K562 (cell line): ENCODE data around the gene NIPBL. TPM values are rescaled to one million over a fixed set of nuclear protein-coding genes. Genes with fewer than 3 reads are reported as not detected.

Experiments used
- AFF1 ChIP-seq, 2 experiments: fragments of 450-650 bp; IDR thresholded peaks; 2 replicates each; pipeline ENCODE4 v1.6.1; 2018; ENCODE audit warnings: mild to moderate bottlenecking in 2 of 2, low read depth in 1 of 2; ENCODE audit not compliant: partially characterized antibody in 2 of 2
- ARID2 ChIP-seq: fragments of 450-650 bp; IDR thresholded peaks from 2 replicates; pipeline ENCODE4 v1.6.1; 2017; ENCODE audit warnings: antibody characterized with exemption, mild to moderate bottlenecking
- BRD9 ChIP-seq: fragments of 450-650 bp; IDR thresholded peaks from 2 replicates; pipeline ENCODE4 v1.6.1; 2018; ENCODE audit warnings: low read depth; ENCODE audit not compliant: partially characterized antibody
- BRF2 ChIP-seq: IDR thresholded peaks from 3 replicates; pipeline ENCODE4 v1.6.1; 2011; ENCODE audit warnings: borderline replicate concordance, mild to moderate bottlenecking; ENCODE audit not compliant: insufficient read length, insufficient read depth
- CEBPB ChIP-seq: fragments of 450-650 bp; IDR thresholded peaks from 2 replicates; pipeline ENCODE4 v1.6.1; 2016; ENCODE audit warnings: missing genetic modification characterization, missing compliant biosample characterization
- ELF2 ChIP-seq: fragments of 250-450 bp; sonication (Bioruptor Pico); IDR thresholded peaks from 2 replicates; pipeline ENCODE4 v1.5.0; 2021; ENCODE audit warnings: mild to moderate bottlenecking
- FOXA3 ChIP-seq, 2 experiments: fragments of 450-650 bp in 1 of 2; sonication (generic) in 1 of 2; formaldehyde crosslinking; IDR thresholded peaks in 1 of 2; conservative IDR thresholded peaks in 1 of 2; 2 replicates each; pipeline versions ENCODE4 v1.4.0 to v1.8.0; 2020 to 2022; ENCODE audit warnings: mild to moderate bottlenecking in 2 of 2, missing genetic modification reagents in 1 of 2
- HIVEP1 ChIP-seq: fragments of 250-450 bp; sonication (Bioruptor Pico); IDR thresholded peaks from 2 replicates; pipeline ENCODE4 v1.4.0; 2020; ENCODE audit warnings: mild to moderate bottlenecking
- HLTF ChIP-seq: fragments of 450-650 bp; IDR thresholded peaks from 2 replicates; pipeline ENCODE4 v1.6.1; 2016
- KAT8 ChIP-seq: fragments of 450-650 bp; IDR thresholded peaks from 2 replicates; pipeline ENCODE4 v1.6.1; 2016; ENCODE audit warnings: low read depth, mild to moderate bottlenecking
- KLF10 ChIP-seq: fragments of 250-450 bp; sonication (Bioruptor Pico); IDR thresholded peaks from 2 replicates; pipeline ENCODE4 v1.6.1; 2021; ENCODE audit warnings: matching md5 sums
- MAFG ChIP-seq: fragments of 450-650 bp; conservative IDR thresholded peaks from 2 replicates; pipeline ENCODE4 v1.6.1; 2016; ENCODE audit warnings: missing genetic modification characterization, missing compliant biosample characterization
- MLLT1 ChIP-seq, 2 experiments: fragments of 450-650 bp; IDR thresholded peaks; 2 replicates each; pipeline ENCODE4 v1.6.1; 2016
- NR3C1 ChIP-seq: sonication (generic); formaldehyde crosslinking; IDR thresholded peaks from 2 replicates; pipeline ENCODE4 v1.8.1; 2022; ENCODE audit warnings: missing genetic modification reagents
- NR4A1 ChIP-seq, 2 experiments: fragments of 250-450 bp in 1 of 2; fragments of 450-650 bp in 1 of 2; sonication (Bioruptor Pico) in 1 of 2; IDR thresholded peaks; 2 replicates each; pipeline versions ENCODE4 v1.4.0 to v1.6.1; 2016 to 2020; ENCODE audit warnings: mild to moderate bottlenecking in 2 of 2, missing compliant biosample characterization in 1 of 2, missing genetic modification characterization in 1 of 2, moderate library complexity in 1 of 2
- POLR2AphosphoS2 ChIP-seq: IDR thresholded peaks from 2 replicates; pipeline ENCODE4 v1.6.1; 2012; ENCODE audit warnings: low read length, improper control_type of control experiment
- PPARD ChIP-seq: fragments of 250-450 bp; sonication (Bioruptor Pico); IDR thresholded peaks from 2 replicates; pipeline ENCODE4 v1.8.0; 2022; ENCODE audit warnings: inconsistent platforms, mild to moderate bottlenecking, moderate library complexity
- TAF1 ChIP-seq: IDR thresholded peaks from 2 replicates; pipeline ENCODE4 v1.6.1; 2011; ENCODE audit warnings: mild to moderate bottlenecking, low read length, moderate library complexity; ENCODE audit not compliant: insufficient read depth, control insufficient read depth, severe bottlenecking; ENCODE audit errors: extremely low read depth
- TCFL5 ChIP-seq: fragments of 250-450 bp; sonication (Bioruptor Pico); conservative IDR thresholded peaks from 2 replicates; pipeline ENCODE4 v1.6.1; 2021; ENCODE audit warnings: mild to moderate bottlenecking, moderate library complexity, matching md5 sums
- TSC22D4 ChIP-seq: fragments of 450-650 bp; IDR thresholded peaks from 2 replicates; pipeline ENCODE4 v1.6.1; 2016; ENCODE audit warnings: missing genetic modification characterization, missing biosample characterization, control low read depth
- YBX1 ChIP-seq: fragments of 450-650 bp; IDR thresholded peaks from 2 replicates; pipeline ENCODE4 v1.7.1; 2016; ENCODE audit warnings: mild to moderate bottlenecking
- ZFPM2 ChIP-seq: fragments of 250-450 bp; sonication (Bioruptor Pico); IDR thresholded peaks from 2 replicates; pipeline ENCODE4 v1.5.1; 2022; ENCODE audit warnings: mild to moderate bottlenecking
- ZNF263 ChIP-seq: sonication (generic); formaldehyde crosslinking; IDR thresholded peaks from 2 replicates; pipeline ENCODE4 v1.8.0; 2022; ENCODE audit warnings: mild to moderate bottlenecking, missing genetic modification reagents, borderline replicate concordance
- ZNF324 ChIP-seq: fragments of 250-450 bp; sonication (Bioruptor Pico); IDR thresholded peaks from 2 replicates; pipeline ENCODE4 v1.4.0; 2020; ENCODE audit warnings: mild to moderate bottlenecking
- polyA plus RNA-seq, 8 experiments: library from polyadenylated mRNA; depleted of rRNA in 4 of 8; stranded (reverse) in 5 of 8; unstranded in 3 of 8; fragments of >200 nt; fragmentation: Nextera tagmentation in 2 of 8; fragmentation: Illumina TruSeq in 1 of 8; extraction: Ambion mirVana in 2 of 8; extraction: Trizol in 1 of 8; gene quantifications; 2 replicates each; pipeline versions ENCODE4 v1.2.1 to v1.2.3, GENCODE V29; 2011 to 2014; ENCODE audit warnings: inconsistent platforms in 1 of 8, missing spikeins in 1 of 8
- total RNA-seq, 7 experiments: library from RNA; depleted of rRNA in 6 of 7; stranded (reverse); fragments of >200 nt in 6 of 7; fragmentation: Illumina TruSeq in 2 of 7; extraction: Trizol in 2 of 7; gene quantifications; 2 replicates each; pipeline versions ENCODE4 v1.2.1 to v1.2.3, GENCODE V29; 2011 to 2021; ENCODE audit warnings: low replicate concordance in 1 of 7

The NIPBL gene
- total and polyA plus RNA-seq, 9 of the 15 experiments (the other 6 are each of a cell fraction or from before 2014, with no cell fraction given), result 12.9 to 56.7 (median 38.9) TPM

GRCh38 chr5:36876965-36877666, 547 bp downstream of the NIPBL start (continued):
- TF ChIP-seq BRF2, result no peak
- no peak for TF ChIP-seq CEBPB (tag)
- no peak for TF ChIP-seq PPARD (CRISPR knock-in tag)
- TF ChIP-seq HLTF, result no peak
- TF ChIP-seq KLF10 (CRISPR knock-in tag), result no peak
- no peak for TF ChIP-seq ZFPM2 (CRISPR knock-in tag)
- no peak for TF ChIP-seq ZNF263 (CRISPR knock-in tag)
- no peak; a peak in 1 of 4 replicates for TF ChIP-seq FOXA3 (CRISPR knock-in tag; conservative IDR thresholded peaks at IDR 0.05 in 1 of 2, IDR thresholded peaks at IDR 0.05 in 1 of 2)
- TF ChIP-seq YBX1, result no peak
- no peak for TF ChIP-seq ELF2
- peak in 1 of 2 experiments; percentile 60 for TF ChIP-seq AFF1 (IDR thresholded peaks at IDR 0.05; ENCODE audit: low read depth in 1 of 2, partially characterized antibody in 2 of 2)
- TF ChIP-seq TAF1, result peak; percentile 40
- no peak for TF ChIP-seq HIVEP1
- TF ChIP-seq ZNF324 (CRISPR knock-in tag), result no peak
- TF ChIP-seq KAT8, result no peak
- peak; percentile 73 to 74; a peak in 3 of 4 replicates for TF ChIP-seq MLLT1 (IDR thresholded peaks at IDR 0.05)
- TF ChIP-seq TSC22D4 (tag), result no peak
- peak; percentile 48; the same call in 1 of the 2 replicates for TF ChIP-seq NR3C1 (CRISPR knock-in tag)
- no peak for TF ChIP-seq NR4A1 (CRISPR knock-in tag; IDR thresholded peaks at IDR 0.05)
- TF ChIP-seq NR4A1 (tag; IDR thresholded peaks at IDR 0.05), result no peak
- no peak for TF ChIP-seq TCFL5 (CRISPR knock-in tag)
- no peak for TF ChIP-seq POLR2AphosphoS2
- no peak for TF ChIP-seq ARID2
- no peak for TF ChIP-seq MAFG
- no peak for TF ChIP-seq BRD9
